ENCODE results near the gene MBNL2.
A peak's percentile ranks its signal among the peaks of the same experiment; 100 is the strongest.

The MBNL2 gene

DNA sequence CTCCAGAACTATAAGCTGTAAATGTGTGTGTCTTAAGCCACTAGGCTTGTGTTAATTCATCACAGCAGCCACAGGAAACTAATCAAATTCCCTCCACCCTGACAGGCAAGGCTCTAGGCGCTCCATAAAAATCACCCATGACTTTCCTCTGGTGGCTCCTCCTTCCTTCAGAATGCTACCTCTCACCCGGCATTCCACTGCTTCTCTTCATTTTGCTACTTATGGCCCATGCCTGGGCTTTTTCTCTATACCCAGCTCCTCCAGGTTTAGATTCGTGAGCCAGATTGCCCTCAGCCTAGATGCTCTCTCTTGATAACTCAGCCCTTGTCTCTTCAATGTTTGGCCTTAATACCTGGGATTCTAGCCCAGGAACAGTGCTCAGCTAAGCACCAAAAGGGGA lies 36.4 kb upstream of the MBNL2 start:
- no peaks in the 10 kb centered on the region for H3K27me3 ChIP-seq (replicated peaks; ENCODE audit: insufficient read depth, low read length)
- H3K9me3 ChIP-seq (replicated peaks; ENCODE audit: insufficient read depth, low read length): no peaks in the 10 kb centered on the region
- no peak overlapping the region for H2AFZ ChIP-seq (ENCODE audit: low read length)
- no peak overlapping the region for H3K9ac ChIP-seq (ENCODE audit: low read length)
- no peak overlapping the region for H3K4me2 ChIP-seq (ENCODE audit: low read depth, low read length)
- H3K79me2 ChIP-seq (ENCODE audit: low read length): no peaks in the 10 kb centered on the region
- TF ChIP-seq CTCF (IDR thresholded peaks at IDR 0.05; ENCODE audit: low read length) (no peak), EZH2 (optimal IDR thresholded peaks at IDR 0.05; ENCODE audit: low read depth, low read length) (no peak), EZH2phosphoT487 (IDR thresholded peaks at IDR 0.05; ENCODE audit: low read length) (no peak)
- no peaks in the 10 kb centered on the region for H3K9me2 ChIP-seq (replicated peaks; ENCODE audit: insufficient read depth, low read length)
- no peaks in the 10 kb centered on the region for H3K4me1 ChIP-seq (ENCODE audit: low read length)
- DNase-seq: no peak
- no peak overlapping the region for H3K27ac ChIP-seq (ENCODE audit: low read length)
- no peaks in the 10 kb centered on the region for H3F3A ChIP-seq (ENCODE audit: insufficient read depth, low read length)
- no peaks in the 10 kb centered on the region for H4K20me1 ChIP-seq (ENCODE audit: insufficient read depth, low read length)
- H3K4me3 ChIP-seq (ENCODE audit: low read length): no peak overlapping the region
- no peaks in the 10 kb centered on the region for H3K36me3 ChIP-seq (replicated peaks; ENCODE audit: insufficient read depth, low read length)

- H3K4me2 ChIP-seq (ENCODE audit: low read depth, low read length): no peak overlapping the region
- no peaks in the 10 kb centered on the region for H4K20me1 ChIP-seq (ENCODE audit: insufficient read depth, low read length)
- H3K9me2 ChIP-seq (replicated peaks; ENCODE audit: insufficient read depth, low read length): no peaks in the 10 kb centered on the region
- no peaks in the 10 kb centered on the region for H3K79me2 ChIP-seq (ENCODE audit: low read length)
- no peaks in the 10 kb centered on the region for H3K36me3 ChIP-seq (replicated peaks; ENCODE audit: insufficient read depth, low read length)
- no peaks in the 10 kb centered on the region for H3K4me1 ChIP-seq (ENCODE audit: low read length)
- TF ChIP-seq EZH2 (optimal IDR thresholded peaks at IDR 0.05; ENCODE audit: low read depth, low read length) (no peak), EZH2phosphoT487 (IDR thresholded peaks at IDR 0.05; ENCODE audit: low read length) (no peak)
- H3K27me3 ChIP-seq (replicated peaks; ENCODE audit: insufficient read depth, low read length): no peaks in the 10 kb centered on the region
- no peak overlapping the region for H3K9ac ChIP-seq (ENCODE audit: low read length)
- peak; percentile 2 for DNase-seq
- H3K27ac ChIP-seq (ENCODE audit: low read length): no peak overlapping the region
- no peak overlapping the region for H3K4me3 ChIP-seq (ENCODE audit: low read length)
- no peaks in the 10 kb centered on the region for H3K9me3 ChIP-seq (replicated peaks; ENCODE audit: insufficient read depth, low read length)
- H2AFZ ChIP-seq (ENCODE audit: low read length): no peak overlapping the region
- H3F3A ChIP-seq (ENCODE audit: insufficient read depth, low read length): no peaks in the 10 kb centered on the region
These were observed 33.9 kb upstream of the MBNL2 start for GRCh38 chr13:97188207-97188606.

GRCh38 chr13:97189928-97190327 lies 32.2 kb upstream of the MBNL2 start:
- H3K36me3 ChIP-seq (replicated peaks; ENCODE audit: insufficient read depth, low read length): no peaks in the 10 kb centered on the region
- H3K4me3 ChIP-seq (ENCODE audit: low read length): no peak overlapping the region
- no peak overlapping the region for H3K27ac ChIP-seq (ENCODE audit: low read length)
- H3F3A ChIP-seq (ENCODE audit: insufficient read depth, low read length): no peaks in the 10 kb centered on the region
- H3K9me3 ChIP-seq (replicated peaks; ENCODE audit: insufficient read depth, low read length): no peaks in the 10 kb centered on the region
- H3K4me1 ChIP-seq (ENCODE audit: low read length): no peaks in the 10 kb centered on the region
- no peaks in the 10 kb centered on the region for H3K27me3 ChIP-seq (replicated peaks; ENCODE audit: insufficient read depth, low read length)
- H4K20me1 ChIP-seq (ENCODE audit: insufficient read depth, low read length): no peaks in the 10 kb centered on the region
- H3K9me2 ChIP-seq (replicated peaks; ENCODE audit: insufficient read depth, low read length): no peaks in the 10 kb centered on the region
- TF ChIP-seq EZH2phosphoT487 (IDR thresholded peaks at IDR 0.05; ENCODE audit: low read length): no peak
- no peak for TF ChIP-seq CTCF (IDR thresholded peaks at IDR 0.05; ENCODE audit: low read length)
- no peak for TF ChIP-seq EZH2 (optimal IDR thresholded peaks at IDR 0.05; ENCODE audit: low read depth, low read length)
- H3K79me2 ChIP-seq (ENCODE audit: low read length): no peaks in the 10 kb centered on the region
- H3K4me2 ChIP-seq (ENCODE audit: low read depth, low read length): no peak overlapping the region
- DNase-seq: no peak
- H2AFZ ChIP-seq (ENCODE audit: low read length): no peak overlapping the region
- H3K9ac ChIP-seq (ENCODE audit: low read length): no peak overlapping the region

DNA sequence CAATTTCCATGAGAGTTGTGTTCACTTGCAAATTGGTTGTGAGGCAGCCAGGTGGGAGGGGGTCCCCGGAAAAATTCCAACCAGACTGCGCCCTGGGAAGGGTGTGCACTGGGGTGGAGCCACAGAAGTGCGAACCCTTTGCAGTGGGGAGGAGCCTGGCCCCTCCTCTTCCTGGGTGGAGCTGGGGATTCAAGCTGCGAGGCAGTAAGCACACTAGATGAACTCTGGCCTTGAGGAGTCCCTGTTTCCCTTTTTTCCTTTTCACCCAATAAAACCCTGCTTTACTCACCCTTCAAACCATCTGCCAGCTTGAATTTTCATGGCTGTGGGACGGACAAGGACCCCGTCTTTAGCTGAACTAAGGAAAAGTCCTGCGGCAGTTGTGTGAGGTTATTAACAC lies 31.0 kb upstream of the MBNL2 start:
- Histone ChIP-seq H4K20me1 (ENCODE audit: insufficient read depth, low read length) (no peaks in the 10 kb centered on the region), H3K36me3 (replicated peaks; ENCODE audit: insufficient read depth, low read length) (no peaks in the 10 kb centered on the region), H3K9ac (ENCODE audit: low read length) (no peak overlapping the region), H3K79me2 (ENCODE audit: low read length) (no peaks in the 10 kb centered on the region), H3K9me2 (replicated peaks; ENCODE audit: insufficient read depth, low read length) (no peaks in the 10 kb centered on the region), H3F3A (ENCODE audit: insufficient read depth, low read length) (no peaks in the 10 kb centered on the region), H3K27ac (ENCODE audit: low read length) (no peak overlapping the region), H2AFZ (ENCODE audit: low read length) (no peak overlapping the region), H3K4me2 (ENCODE audit: low read depth, low read length) (no peak overlapping the region), H3K27me3 (replicated peaks; ENCODE audit: insufficient read depth, low read length) (no peaks in the 10 kb centered on the region), H3K4me3 (ENCODE audit: low read length) (no peak overlapping the region), H3K9me3 (replicated peaks; ENCODE audit: insufficient read depth, low read length) (no peaks in the 10 kb centered on the region), H3K4me1 (ENCODE audit: low read length) (no peaks in the 10 kb centered on the region)
- TF ChIP-seq CTCF (IDR thresholded peaks at IDR 0.05; ENCODE audit: low read length) (no peak), EZH2phosphoT487 (IDR thresholded peaks at IDR 0.05; ENCODE audit: low read length) (no peak), EZH2 (optimal IDR thresholded peaks at IDR 0.05; ENCODE audit: low read depth, low read length) (no peak)
- DNase-seq: no peak

Data from MM.1S (cell line).